DOHH2 (cell line): ENCODE results near the gene NSMF.

Experiments used
- H3F3A ChIP-seq: fragments of 200-600 bp; sonication (generic), shearing (Covaris generic); 2 replicates; pipeline ENCODE4 v1.6.0; 2016; ENCODE audit warnings: antibody characterized with exemption, mild to moderate bottlenecking; ENCODE audit not compliant: control insufficient read depth, insufficient read depth
- H3K27ac ChIP-seq: fragments of 200-600 bp; sonication (generic); 2 replicates; pipeline ENCODE4 v1.5.1; 2014; ENCODE audit warnings: low read depth, mild to moderate bottlenecking, low read length, moderate library complexity
- H3K27me3 ChIP-seq: fragments of 200-600 bp; sonication (generic); 2 replicates; pipeline ENCODE4 v1.6.1; 2014; ENCODE audit warnings: mild to moderate bottlenecking, low read length, mixed read lengths; ENCODE audit not compliant: control insufficient read depth
- H3K36me3 ChIP-seq: fragments of 200-600 bp; sonication (generic); 2 replicates; pipeline ENCODE4 v1.6.1; 2014; ENCODE audit warnings: mild to moderate bottlenecking, low read length, moderate library complexity, mixed read lengths; ENCODE audit not compliant: control insufficient read depth
- H3K4me1 ChIP-seq: fragments of 200-600 bp; sonication (generic); 2 replicates; pipeline ENCODE4 v1.6.1; 2014; ENCODE audit warnings: mild to moderate bottlenecking, low read length, mixed read lengths; ENCODE audit not compliant: control insufficient read depth
- H3K4me2 ChIP-seq: fragments of 200-600 bp; sonication (generic); 2 replicates; pipeline ENCODE4 v1.6.0; 2014; ENCODE audit warnings: mild to moderate bottlenecking, low read length, moderate library complexity
- H3K4me3 ChIP-seq: fragments of 200-600 bp; sonication (generic); 2 replicates; pipeline ENCODE4 v1.5.1; 2014; ENCODE audit warnings: mild to moderate bottlenecking, low read length, mixed read lengths
- H3K79me2 ChIP-seq: fragments of 200-600 bp; sonication (generic); 2 replicates; pipeline ENCODE4 v1.6.1; 2014; ENCODE audit warnings: mild to moderate bottlenecking, low read length, mixed read lengths; ENCODE audit not compliant: control insufficient read depth
- H3K9me2 ChIP-seq: fragments of 200-600 bp; sonication (generic); replicated peaks from 2 replicates; pipeline ENCODE4 v1.6.1; 2014; ENCODE audit warnings: mild to moderate bottlenecking, low read length, mixed read lengths; ENCODE audit not compliant: control insufficient read depth
- H3K9me3 ChIP-seq: fragments of 200-600 bp; sonication (generic); 2 replicates; pipeline ENCODE4 v1.6.1; 2014; ENCODE audit warnings: antibody characterized with exemption, low read length, mixed read lengths; ENCODE audit not compliant: control insufficient read depth, insufficient read depth
- H4K20me1 ChIP-seq: fragments of 200-600 bp; sonication (generic); 2 replicates; pipeline ENCODE4 v1.6.0; 2014; ENCODE audit warnings: low read depth, mild to moderate bottlenecking, antibody characterized with exemption, low read length, moderate library complexity; ENCODE audit not compliant: control insufficient read depth, insufficient read depth
- EZH2phosphoT487 ChIP-seq: fragments of 200-600 bp; sonication (generic); IDR thresholded peaks from 2 replicates; pipeline ENCODE4 v1.6.1; 2017; ENCODE audit warnings: borderline replicate concordance, mild to moderate bottlenecking, antibody characterized with exemption, low read length, moderate library complexity, mixed read lengths
- TF ChIP-seq, protein P1 (sequence below): fragments of 200-600 bp; sonication (generic); IDR thresholded peaks from one replicate; pipeline ENCODE4 v1.5.1; 2014; ENCODE audit warnings: antibody characterized with exemption, mild to moderate bottlenecking, low read depth, low read length; ENCODE audit not compliant: poor library complexity, severe bottlenecking

The NSMF gene

DNA sequence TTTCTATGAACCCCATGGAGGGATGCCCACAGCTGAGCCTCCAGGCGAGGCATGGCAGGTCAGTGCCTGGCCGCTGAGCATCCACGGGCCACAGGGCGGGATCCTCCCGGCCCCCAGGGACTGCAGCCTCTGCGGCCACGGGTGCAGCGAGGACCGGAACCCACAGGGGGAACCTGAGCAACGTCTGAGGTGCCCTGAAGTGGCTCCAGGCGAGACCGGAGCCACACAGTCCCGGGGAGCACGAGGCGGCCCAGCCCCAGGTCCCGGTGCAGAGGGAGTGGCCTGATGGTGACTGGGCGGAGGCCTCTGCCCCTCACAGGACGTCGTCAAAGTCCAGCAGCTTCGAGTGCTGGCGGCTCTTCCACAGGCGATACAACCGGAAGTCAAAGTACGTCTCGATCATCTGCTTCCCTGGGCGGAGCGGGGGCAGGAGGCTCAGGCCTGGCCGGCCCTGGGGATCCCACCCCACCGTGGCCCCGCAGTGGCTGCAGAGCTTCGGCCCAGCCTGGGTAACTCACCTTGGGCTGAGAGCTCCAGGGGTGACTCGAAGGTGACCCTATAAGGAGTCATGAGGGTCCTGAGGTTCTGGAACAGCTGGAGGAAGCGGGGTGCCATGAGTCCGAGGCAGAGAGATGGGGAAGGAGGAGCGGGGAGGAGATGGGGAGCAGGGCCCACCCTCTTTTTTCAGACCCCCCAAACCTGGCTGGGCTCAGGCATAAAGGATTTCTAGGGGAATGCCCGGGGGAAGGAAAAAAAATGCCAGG lies 9.9 kb downstream of the NSMF start:
- Histone ChIP-seq H4K20me1 (no peaks in the 10 kb centered on the region; the same call in 1 of the 2 replicates), H3K9me3 (no peaks in the 10 kb centered on the region), H3K4me1 (peaks cover 62% of the 10 kb centered on the region), H3K4me2 (no peak overlapping the region), H3K27me3 (no peaks in the 10 kb centered on the region), H3K79me2 (no peaks in the 10 kb centered on the region), H3F3A (0 out of 2 replicates have a peak, but pooled peaks cover 6% of the 10 kb centered on the region), H3K4me3 (no peak overlapping the region), H3K36me3 (peaks cover 35% of the 10 kb centered on the region), H3K9me2 (no peaks in the 10 kb centered on the region), H3K27ac (no peak overlapping the region)
- TF ChIP-seq, protein P1, sequence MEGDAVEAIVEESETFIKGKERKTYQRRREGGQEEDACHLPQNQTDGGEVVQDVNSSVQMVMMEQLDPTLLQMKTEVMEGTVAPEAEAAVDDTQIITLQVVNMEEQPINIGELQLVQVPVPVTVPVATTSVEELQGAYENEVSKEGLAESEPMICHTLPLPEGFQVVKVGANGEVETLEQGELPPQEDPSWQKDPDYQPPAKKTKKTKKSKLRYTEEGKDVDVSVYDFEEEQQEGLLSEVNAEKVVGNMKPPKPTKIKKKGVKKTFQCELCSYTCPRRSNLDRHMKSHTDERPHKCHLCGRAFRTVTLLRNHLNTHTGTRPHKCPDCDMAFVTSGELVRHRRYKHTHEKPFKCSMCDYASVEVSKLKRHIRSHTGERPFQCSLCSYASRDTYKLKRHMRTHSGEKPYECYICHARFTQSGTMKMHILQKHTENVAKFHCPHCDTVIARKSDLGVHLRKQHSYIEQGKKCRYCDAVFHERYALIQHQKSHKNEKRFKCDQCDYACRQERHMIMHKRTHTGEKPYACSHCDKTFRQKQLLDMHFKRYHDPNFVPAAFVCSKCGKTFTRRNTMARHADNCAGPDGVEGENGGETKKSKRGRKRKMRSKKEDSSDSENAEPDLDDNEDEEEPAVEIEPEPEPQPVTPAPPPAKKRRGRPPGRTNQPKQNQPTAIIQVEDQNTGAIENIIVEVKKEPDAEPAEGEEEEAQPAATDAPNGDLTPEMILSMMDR = no peak

DNA sequence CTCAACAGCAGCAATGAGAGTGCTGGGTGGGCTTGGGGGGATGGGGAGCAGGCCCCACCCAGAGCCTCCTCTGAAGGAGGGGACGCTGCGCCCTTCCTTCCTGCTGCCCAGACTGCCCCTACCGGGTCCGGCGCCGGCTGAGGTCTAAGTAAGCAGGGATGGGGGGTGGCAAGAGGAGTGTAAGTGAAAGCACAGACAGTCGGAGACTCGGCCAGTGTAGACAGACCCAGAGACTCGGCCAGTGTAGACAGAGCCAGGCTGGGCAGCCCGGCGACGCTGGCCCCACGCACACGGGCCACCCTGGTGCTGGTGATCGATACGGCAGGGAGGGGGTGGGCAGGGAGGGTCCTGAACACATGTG lies 10.6 kb downstream of the NSMF start:
- Histone ChIP-seq H3K4me1 (peaks cover 57% of the 10 kb centered on the region), H3K4me3 (no peak overlapping the region), H3K4me2 (no peak overlapping the region), H4K20me1 (no peaks in the 10 kb centered on the region; the same call in 1 of the 2 replicates), H3K9me2 (no peaks in the 10 kb centered on the region), H3K27me3 (no peaks in the 10 kb centered on the region), H3K36me3 (peaks cover 33% of the 10 kb centered on the region), H3K27ac (no peak overlapping the region), H3F3A (0 out of 2 replicates have a peak, but pooled peaks cover 6% of the 10 kb centered on the region), H3K79me2 (no peaks in the 10 kb centered on the region), H3K9me3 (no peaks in the 10 kb centered on the region)
- TF ChIP-seq, protein P1 = no peak
- no peak for TF ChIP-seq EZH2phosphoT487

GRCh38 chr9:137447722-137448601 lies 11.2 kb downstream of the NSMF start:
- Histone ChIP-seq H3K4me1 (peaks cover 54% of the 10 kb centered on the region), H3K4me3 (no peak overlapping the region), H3F3A (0 out of 2 replicates have a peak, but pooled peaks cover 6% of the 10 kb centered on the region), H4K20me1 (no peaks in the 10 kb centered on the region; the same call in 1 of the 2 replicates), H3K36me3 (peaks cover 27% of the 10 kb centered on the region), H3K9me3 (no peaks in the 10 kb centered on the region), H3K27me3 (no peaks in the 10 kb centered on the region), H3K27ac (no peak overlapping the region), H3K4me2 (no peak overlapping the region), H3K9me2 (no peaks in the 10 kb centered on the region), H3K79me2 (no peaks in the 10 kb centered on the region)
- TF ChIP-seq, protein P1 = no peak
- TF ChIP-seq EZH2phosphoT487 = no peak
